Natural killer cell treated with Interleukin-12 subunit alpha and Interleukin-12 subunit beta and Interleukin-15 and Interleukin-18, amount 100 ng/mL, for 72 hours (primary cell): ENCODE measurements around the gene ORAI2. TPM values are rescaled to one million over a fixed set of nuclear protein-coding genes. Genes with fewer than 3 reads are reported as not detected.
A peak's percentile ranks its signal among the peaks of the same experiment; 100 is the strongest.
"Not testable (repeated sequence)": the region's sequence is repeated elsewhere in the genome, so short reads cannot be mapped to it uniquely, and the experiment has no call there.

Experiments used
- ATAC-seq, 2 donors: fragments of 150-1000 bp; cut with Tn5 transposase in 1 of 2; sonication (Bioruptor Pico), chemical (Tn5 transposase) in 1 of 2; 2 replicates each; pipeline ENCODE4 v1.10.0; 2021
- DNase-seq: peaks from one replicate; pipeline ENCODE4 v3.0.0; 2022; ENCODE audit warnings: low spot score
- H3K27ac Mint-ChIP-seq, 2 donors: 1 replicate in 1 of 2; 2 replicates in 1 of 2; pipeline ENCODE4 v1.8.0; 2022; ENCODE audit warnings: mixed read lengths in 2 of 2, mild to moderate bottlenecking in 1 of 2, moderate library complexity in 1 of 2
- H3K27me3 Mint-ChIP-seq, 2 donors: 1 replicate in 1 of 2; 2 replicates in 1 of 2; pipeline ENCODE4 v1.8.0; 2022; ENCODE audit warnings: mixed read lengths in 2 of 2
- H3K36me3 Mint-ChIP-seq: one replicate; pipeline ENCODE4 v1.8.0; 2022; ENCODE audit warnings: mixed read lengths
- H3K4me1 Mint-ChIP-seq, 2 donors: 1 replicate in 1 of 2; 2 replicates in 1 of 2; pipeline ENCODE4 v1.8.0; 2022; ENCODE audit warnings: low read depth in 2 of 2, mixed read lengths in 2 of 2, mild to moderate bottlenecking in 1 of 2
- H3K4me3 Mint-ChIP-seq: one replicate; pipeline ENCODE4 v1.8.0; 2022; ENCODE audit warnings: mixed read lengths
- H3K9me3 Mint-ChIP-seq: 2 replicates; pipeline ENCODE4 v1.8.0; 2022; ENCODE audit warnings: mixed read lengths
- total RNA-seq, 2 donors: library from RNA; stranded (reverse); gene quantifications; one replicate each; pipeline ENCODE4 v1.2.3, GENCODE V29; 2022

Gene ORAI2
- total RNA-seq, 2 donors from 2014 or later, result 56.5 to 70.4 TPM

DNA sequence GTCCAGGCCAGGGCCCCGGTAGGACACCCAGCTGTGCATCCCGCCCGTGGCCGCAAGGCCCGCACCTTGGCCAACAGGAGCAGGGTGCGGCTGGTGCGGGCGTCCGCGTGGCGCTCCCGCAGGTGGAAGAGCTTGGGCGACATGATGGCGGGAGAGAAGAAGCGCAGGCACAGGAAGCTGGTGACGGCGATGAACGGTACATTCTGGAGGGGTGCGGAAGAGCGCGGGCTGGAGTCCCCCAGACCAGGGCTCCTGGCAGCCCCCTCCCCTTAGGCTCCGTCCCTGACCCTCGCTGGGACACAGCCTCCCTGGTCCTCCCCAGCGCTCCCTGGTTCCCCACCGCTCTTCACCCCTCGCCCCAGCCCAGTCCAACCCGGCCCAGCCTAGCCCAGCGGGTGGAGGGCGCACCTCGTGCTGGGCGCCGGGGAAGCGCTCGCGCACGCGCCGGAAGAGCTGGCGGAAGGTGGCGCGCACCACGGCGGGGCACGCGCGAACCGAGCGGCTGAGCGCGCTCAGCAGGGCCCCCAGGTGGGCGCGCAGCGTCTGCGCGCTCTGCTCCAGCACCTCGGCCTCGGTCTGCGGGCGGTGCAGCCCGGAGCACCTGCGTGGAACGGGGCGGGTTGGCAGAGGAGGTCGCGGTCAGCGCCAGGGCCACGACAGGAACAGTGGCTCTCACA is 61.2 kb downstream of the ORAI2 start:
- DNase-seq, H3K27me3 Mint-ChIP-seq, H3K36me3 Mint-ChIP-seq, H3K27ac Mint-ChIP-seq, H3K9me3 Mint-ChIP-seq, H3K4me1 Mint-ChIP-seq, H3K4me3 Mint-ChIP-seq: not testable (repeated sequence)
- ATAC-seq, result peak; percentile 77 to 83

DNA sequence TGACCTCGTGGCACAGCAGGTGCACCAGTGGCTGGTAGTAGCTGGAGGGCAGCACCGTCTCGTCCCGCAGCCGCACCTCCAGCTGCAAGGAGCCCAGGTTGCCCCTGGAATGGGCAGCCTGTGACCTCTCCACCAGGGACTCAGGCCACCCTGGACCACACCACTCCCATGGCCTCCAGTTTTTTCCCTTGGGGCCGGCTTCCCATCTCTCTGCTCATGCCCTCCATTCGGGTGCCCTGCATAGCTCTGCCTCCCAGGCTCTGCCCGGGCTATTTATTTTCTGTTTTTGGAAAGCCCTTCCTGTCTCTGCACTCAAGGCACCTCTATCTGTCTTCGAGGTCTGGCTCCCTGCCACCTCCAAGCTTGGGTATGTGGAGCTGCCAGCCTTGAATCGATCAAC is 63.5 kb downstream of the ORAI2 start:
- not testable (repeated sequence) for H3K4me1 Mint-ChIP-seq, H3K27me3 Mint-ChIP-seq, DNase-seq, ATAC-seq, H3K9me3 Mint-ChIP-seq, H3K27ac Mint-ChIP-seq, H3K36me3 Mint-ChIP-seq, H3K4me3 Mint-ChIP-seq

- not testable (repeated sequence) for H3K4me1 Mint-ChIP-seq, H3K9me3 Mint-ChIP-seq, DNase-seq, H3K27ac Mint-ChIP-seq, H3K36me3 Mint-ChIP-seq, H3K27me3 Mint-ChIP-seq, H3K4me3 Mint-ChIP-seq, ATAC-seq
These were observed 63.9 kb downstream of the ORAI2 start for GRCh38 chr7:102497308-102497707.

GRCh38 chr7:102498321-102498720 is 64.9 kb downstream of the ORAI2 start:
- H3K4me1 Mint-ChIP-seq, H3K27me3 Mint-ChIP-seq, H3K36me3 Mint-ChIP-seq, ATAC-seq, H3K27ac Mint-ChIP-seq, DNase-seq, H3K9me3 Mint-ChIP-seq, H3K4me3 Mint-ChIP-seq: not testable (repeated sequence)

DNA sequence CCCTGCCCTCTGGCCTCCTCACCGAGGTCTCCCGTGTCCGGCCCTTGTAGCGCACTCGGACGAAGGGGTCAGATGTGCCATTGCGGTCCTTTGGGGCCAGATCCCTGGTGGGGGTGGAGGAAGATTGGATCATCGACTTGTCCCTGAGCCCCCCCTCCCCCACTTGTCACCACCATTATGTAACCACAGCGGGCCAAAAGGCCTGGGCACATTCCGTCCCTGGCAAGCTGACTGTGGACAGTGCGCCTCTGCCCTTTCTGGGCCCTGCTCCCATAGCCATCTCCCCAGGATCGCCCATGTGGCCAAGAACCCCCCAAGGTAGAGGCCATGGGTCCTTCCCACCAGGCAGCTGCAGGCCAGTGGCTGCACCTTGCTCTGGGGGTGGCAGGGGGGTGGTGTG is 69.8 kb downstream of the ORAI2 start:
- H3K9me3 Mint-ChIP-seq, DNase-seq, H3K4me3 Mint-ChIP-seq, H3K4me1 Mint-ChIP-seq, H3K27ac Mint-ChIP-seq, H3K27me3 Mint-ChIP-seq, H3K36me3 Mint-ChIP-seq: not testable (repeated sequence)
- peak in 1 of 2 donors; percentile 27 for ATAC-seq

- H3K9me3 Mint-ChIP-seq, H3K4me1 Mint-ChIP-seq, DNase-seq, H3K27me3 Mint-ChIP-seq, H3K4me3 Mint-ChIP-seq, H3K27ac Mint-ChIP-seq, H3K36me3 Mint-ChIP-seq: not testable (repeated sequence)
- peak in 1 of 2 donors; percentile 11 for ATAC-seq
These were observed 72.2 kb downstream of the ORAI2 start for GRCh38 chr7:102505298-102506185.

Other genes with a start within 250 kb of the ORAI2 start
- 1 to 10 TPM; 2.4 to 4.9 TPM for gene SH2B2, start 146.7 kb upstream of the ORAI2 start, total RNA-seq
- gene SPDYE6, start 77.1 kb upstream of the ORAI2 start, total RNA-seq, result not detected
- 10 to 100 TPM; 26.7 to 39.5 TPM for gene PRKRIP1, start 37.2 kb upstream of the ORAI2 start, total RNA-seq
- 10 to 100 TPM in 1 of 2 donors, 1 to 10 TPM in 1; 7.8 to 19.3 TPM for gene ALKBH4, start 31.3 kb downstream of the ORAI2 start, total RNA-seq
- 10 to 100 TPM; 22.9 to 44.2 TPM for gene LRWD1, start 31.4 kb downstream of the ORAI2 start, total RNA-seq
- 10 to 100 TPM; 56.9 to 57.6 TPM for gene POLR2J, start 45.3 kb downstream of the ORAI2 start, total RNA-seq
- gene RASA4B, start 84.2 kb downstream of the ORAI2 start, total RNA-seq, result 10 to 100 TPM in 1 of 2 donors, under 1 TPM in 1; 0.48 to 23.4 TPM
- gene UPK3BL2, start 110.1 kb downstream of the ORAI2 start, total RNA-seq, result 100 to 1,000 TPM in 1 of 2 donors, 10 to 100 TPM in 1; 26.2 to 105 TPM
- under 1 TPM in 1 of 2 donors, not detected in 1; 0.53 TPM for gene SPDYE2, start 117.7 kb downstream of the ORAI2 start, total RNA-seq
- 100 to 1,000 TPM in 1 of 2 donors, 10 to 100 TPM in 1; 54.0 to 155 TPM for gene POLR2J3, start 139.0 kb downstream of the ORAI2 start, total RNA-seq
- gene RASA4, start 183.2 kb downstream of the ORAI2 start, total RNA-seq, result 10 to 100 TPM in 1 of 2 donors, 1 to 10 TPM in 1; 7.9 to 24.0 TPM
- 10 to 100 TPM; 28.8 to 63.3 TPM for gene UPK3BL1, start 209.2 kb downstream of the ORAI2 start, total RNA-seq
- not detected for gene SPDYE2B, start 216.7 kb downstream of the ORAI2 start, total RNA-seq
- gene POLR2J2, start 238.1 kb downstream of the ORAI2 start, total RNA-seq, result 10 to 100 TPM; 17.7 to 72.2 TPM